HEK293 (cell line): ENCODE results near the gene LYPLA2.

ENCODE experiments used
- RBAK ChIP-seq: fragments of 450-650 bp; formaldehyde crosslinking; IDR thresholded peaks from 2 replicates; pipeline ENCODE4 v1.5.1; 2016; ENCODE audit warnings: missing biosample characterization, missing genetic modification characterization
- ZNF239 ChIP-seq: fragments of 450-650 bp; formaldehyde crosslinking; IDR thresholded peaks from 2 replicates; pipeline ENCODE4 v1.5.1; 2016; ENCODE audit warnings: missing biosample characterization, missing genetic modification characterization
- ZNF473 ChIP-seq: fragments of 450-650 bp; formaldehyde crosslinking; IDR thresholded peaks from 2 replicates; pipeline ENCODE4 v1.5.1; 2017; ENCODE audit warnings: missing biosample characterization, missing genetic modification characterization
- ZNF529 ChIP-seq: fragments of 450-650 bp; formaldehyde crosslinking; IDR thresholded peaks from 2 replicates; pipeline ENCODE4 v1.5.1; 2017; ENCODE audit warnings: missing genetic modification characterization, missing biosample characterization; ENCODE audit not compliant: insufficient replicate concordance
- TF ChIP-seq, protein P1 (sequence below): fragments of 450-650 bp; formaldehyde crosslinking; IDR thresholded peaks from 2 replicates; pipeline ENCODE4 v1.5.1; 2016; ENCODE audit warnings: missing biosample characterization, missing genetic modification characterization
- TF ChIP-seq, protein P2 (sequence below): fragments of 450-650 bp; IDR thresholded peaks from 2 replicates; pipeline ENCODE4 v1.5.1; 2018; ENCODE audit warnings: missing biosample characterization, mild to moderate bottlenecking, missing genetic modification characterization
- TF ChIP-seq, protein P3 (sequence below): fragments of 450-650 bp; formaldehyde crosslinking; IDR thresholded peaks from 2 replicates; pipeline ENCODE4 v1.5.1; 2016; ENCODE audit warnings: missing biosample characterization, missing genetic modification characterization

DNA sequence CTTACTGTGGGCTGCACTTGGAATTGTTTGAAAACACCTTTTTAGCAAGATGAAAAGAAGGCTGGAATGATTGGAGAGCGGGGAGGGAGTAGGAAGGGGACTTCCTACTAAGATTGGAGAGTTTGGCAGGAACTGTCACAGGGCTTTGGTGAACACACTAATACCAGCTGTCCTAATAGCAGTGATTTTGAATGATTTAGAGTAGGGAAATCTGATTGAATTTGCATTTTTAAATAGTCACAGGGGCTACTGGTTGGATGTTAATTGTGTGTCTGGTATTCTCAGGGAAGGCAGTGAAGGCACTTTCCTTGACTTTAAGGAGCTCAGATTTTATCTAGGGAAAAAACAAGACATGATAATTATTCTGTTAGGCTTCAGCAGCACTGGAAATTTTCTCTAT, 36.8 kb downstream of the LYPLA2 start:
- TF ChIP-seq, protein P1, sequence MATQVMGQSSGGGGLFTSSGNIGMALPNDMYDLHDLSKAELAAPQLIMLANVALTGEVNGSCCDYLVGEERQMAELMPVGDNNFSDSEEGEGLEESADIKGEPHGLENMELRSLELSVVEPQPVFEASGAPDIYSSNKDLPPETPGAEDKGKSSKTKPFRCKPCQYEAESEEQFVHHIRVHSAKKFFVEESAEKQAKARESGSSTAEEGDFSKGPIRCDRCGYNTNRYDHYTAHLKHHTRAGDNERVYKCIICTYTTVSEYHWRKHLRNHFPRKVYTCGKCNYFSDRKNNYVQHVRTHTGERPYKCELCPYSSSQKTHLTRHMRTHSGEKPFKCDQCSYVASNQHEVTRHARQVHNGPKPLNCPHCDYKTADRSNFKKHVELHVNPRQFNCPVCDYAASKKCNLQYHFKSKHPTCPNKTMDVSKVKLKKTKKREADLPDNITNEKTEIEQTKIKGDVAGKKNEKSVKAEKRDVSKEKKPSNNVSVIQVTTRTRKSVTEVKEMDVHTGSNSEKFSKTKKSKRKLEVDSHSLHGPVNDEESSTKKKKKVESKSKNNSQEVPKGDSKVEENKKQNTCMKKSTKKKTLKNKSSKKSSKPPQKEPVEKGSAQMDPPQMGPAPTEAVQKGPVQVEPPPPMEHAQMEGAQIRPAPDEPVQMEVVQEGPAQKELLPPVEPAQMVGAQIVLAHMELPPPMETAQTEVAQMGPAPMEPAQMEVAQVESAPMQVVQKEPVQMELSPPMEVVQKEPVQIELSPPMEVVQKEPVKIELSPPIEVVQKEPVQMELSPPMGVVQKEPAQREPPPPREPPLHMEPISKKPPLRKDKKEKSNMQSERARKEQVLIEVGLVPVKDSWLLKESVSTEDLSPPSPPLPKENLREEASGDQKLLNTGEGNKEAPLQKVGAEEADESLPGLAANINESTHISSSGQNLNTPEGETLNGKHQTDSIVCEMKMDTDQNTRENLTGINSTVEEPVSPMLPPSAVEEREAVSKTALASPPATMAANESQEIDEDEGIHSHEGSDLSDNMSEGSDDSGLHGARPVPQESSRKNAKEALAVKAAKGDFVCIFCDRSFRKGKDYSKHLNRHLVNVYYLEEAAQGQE (tag by site-specific recombination), result no peak
- TF ChIP-seq ZNF529 (no peak), ZNF239 (tag by site-specific recombination) (no peak), RBAK (tag by site-specific recombination) (no peak), ZNF473 (tag by site-specific recombination) (no peak)
- TF ChIP-seq, protein P2, sequence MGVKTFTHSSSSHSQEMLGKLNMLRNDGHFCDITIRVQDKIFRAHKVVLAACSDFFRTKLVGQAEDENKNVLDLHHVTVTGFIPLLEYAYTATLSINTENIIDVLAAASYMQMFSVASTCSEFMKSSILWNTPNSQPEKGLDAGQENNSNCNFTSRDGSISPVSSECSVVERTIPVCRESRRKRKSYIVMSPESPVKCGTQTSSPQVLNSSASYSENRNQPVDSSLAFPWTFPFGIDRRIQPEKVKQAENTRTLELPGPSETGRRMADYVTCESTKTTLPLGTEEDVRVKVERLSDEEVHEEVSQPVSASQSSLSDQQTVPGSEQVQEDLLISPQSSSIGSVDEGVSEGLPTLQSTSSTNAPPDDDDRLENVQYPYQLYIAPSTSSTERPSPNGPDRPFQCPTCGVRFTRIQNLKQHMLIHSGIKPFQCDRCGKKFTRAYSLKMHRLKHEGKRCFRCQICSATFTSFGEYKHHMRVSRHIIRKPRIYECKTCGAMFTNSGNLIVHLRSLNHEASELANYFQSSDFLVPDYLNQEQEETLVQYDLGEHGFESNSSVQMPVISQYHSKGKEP (tag by site-specific recombination), result no peak
- TF ChIP-seq, protein P3, sequence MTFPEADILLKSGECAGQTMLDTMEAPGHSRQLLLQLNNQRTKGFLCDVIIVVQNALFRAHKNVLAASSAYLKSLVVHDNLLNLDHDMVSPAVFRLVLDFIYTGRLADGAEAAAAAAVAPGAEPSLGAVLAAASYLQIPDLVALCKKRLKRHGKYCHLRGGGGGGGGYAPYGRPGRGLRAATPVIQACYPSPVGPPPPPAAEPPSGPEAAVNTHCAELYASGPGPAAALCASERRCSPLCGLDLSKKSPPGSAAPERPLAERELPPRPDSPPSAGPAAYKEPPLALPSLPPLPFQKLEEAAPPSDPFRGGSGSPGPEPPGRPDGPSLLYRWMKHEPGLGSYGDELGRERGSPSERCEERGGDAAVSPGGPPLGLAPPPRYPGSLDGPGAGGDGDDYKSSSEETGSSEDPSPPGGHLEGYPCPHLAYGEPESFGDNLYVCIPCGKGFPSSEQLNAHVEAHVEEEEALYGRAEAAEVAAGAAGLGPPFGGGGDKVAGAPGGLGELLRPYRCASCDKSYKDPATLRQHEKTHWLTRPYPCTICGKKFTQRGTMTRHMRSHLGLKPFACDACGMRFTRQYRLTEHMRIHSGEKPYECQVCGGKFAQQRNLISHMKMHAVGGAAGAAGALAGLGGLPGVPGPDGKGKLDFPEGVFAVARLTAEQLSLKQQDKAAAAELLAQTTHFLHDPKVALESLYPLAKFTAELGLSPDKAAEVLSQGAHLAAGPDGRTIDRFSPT (tag by site-specific recombination), result no peak
